Measurements from ENCODE around the gene MIPEP.

- TF ChIP-seq CTCF (optimal IDR thresholded peaks at IDR 0.05 in 1 of 3, IDR thresholded peaks at IDR 0.05 in 1 of 3, conservative IDR thresholded peaks at IDR 0.05 in 1 of 3; ENCODE audit: extremely low read depth in 1 of 3, insufficient read depth in 2 of 3, low read length in 3 of 3) (no peak), EZH2 (IDR thresholded peaks at IDR 0.05; ENCODE audit: low read length) (no peak)
Measured at GRCh38 chr13:23856008-23856750, 33.0 kb downstream of the MIPEP start.
